NCI-H1417 treated with DMSO at 0.1 percent for 48 hours (cell line): ENCODE results near the gene ZNF37A.
"Not testable (repeated sequence)": the region's sequence is repeated elsewhere in the genome, so short reads cannot be mapped to it uniquely, and the experiment has no call there.

Source experiments
- DNase-seq: peaks from one replicate; lab custom pipeline; 2025; lab: John Stamatoyannopoulos, UW

ZNF37A gene

GRCh38 chr10:38150891-38151463, 56.8 kb downstream of the ZNF37A start:
- DNase-seq = not testable (repeated sequence)

- no peak for DNase-seq
Observed at GRCh38 chr10:38156416-38157269, 62.5 kb downstream of the ZNF37A start.

- no peak for DNase-seq
Observed at GRCh38 chr10:38157270-38157685, 63.1 kb downstream of the ZNF37A start.

- no peak for DNase-seq
Observed at GRCh38 chr10:38159004-38159403, 64.9 kb downstream of the ZNF37A start.

GRCh38 chr10:38163617-38164016, 69.5 kb downstream of the ZNF37A start:
- DNase-seq = no peak

GRCh38 chr10:38174336-38174735, 80.2 kb downstream of the ZNF37A start:
- DNase-seq = no peak

GRCh38 chr10:38184477-38184876, 90.3 kb downstream of the ZNF37A start:
- no peak for DNase-seq
